HEK293 (cell line): ENCODE measurements around the gene SRGN.

ENCODE experiments used
- CTCF ChIA-PET: fragments of 350-600 bp; formaldehyde crosslinking; extraction: SDS; loops from one replicate; lab custom pipeline; 2021; ENCODE audit warnings: antibody characterized with exemption; lab: Yijun Ruan, JAX
- POLR2A ChIA-PET: fragments of 300-600 bp; formaldehyde crosslinking; extraction: SDS; loops from one replicate; lab custom pipeline; 2020; ENCODE audit warnings: antibody characterized with exemption, inconsistent platforms; lab: Yijun Ruan, JAX
- H3K27ac ChIP-seq: fragments of 200-500 bp; sonication (Bioruptor generic); 2 replicates; pipeline ENCODE4 v1.5.1; 2014; ENCODE audit warnings: low read depth, low read length, control low read depth, inconsistent platforms; ENCODE audit errors: extremely low read depth
- H3K36me3 ChIP-seq, 2 experiments: fragments of 200-500 bp in 1 of 2; sonication (Bioruptor generic) in 1 of 2; 1 replicate in 1 of 2; 2 replicates in 1 of 2; pipeline ENCODE4 v1.5.1; 2014 to 2017; ENCODE audit warnings: inconsistent platforms in 2 of 2, low read length in 2 of 2; ENCODE audit not compliant: control insufficient read depth in 2 of 2, insufficient read depth in 1 of 2
- H3K4me1 ChIP-seq: fragments of 200-500 bp; sonication (Bioruptor generic); 2 replicates; pipeline ENCODE4 v1.5.1; 2014; ENCODE audit warnings: mild to moderate bottlenecking, low read length, inconsistent platforms; ENCODE audit not compliant: control insufficient read depth, insufficient read depth
- H3K4me3 ChIP-seq: 2 replicates; pipeline ENCODE4 v1.5.1; 2011; ENCODE audit warnings: low read depth, mild to moderate bottlenecking, control low read depth, low read length, moderate library complexity
- H3K9me3 ChIP-seq: fragments of 200-500 bp; sonication (Bioruptor generic); 2 replicates; pipeline ENCODE4 v1.5.1; 2014; ENCODE audit warnings: low read depth, low read length, inconsistent platforms; ENCODE audit not compliant: control insufficient read depth, insufficient read depth
- ZNF18 ChIP-seq: fragments of 450-650 bp; formaldehyde crosslinking; IDR thresholded peaks from 2 replicates; pipeline ENCODE4 v1.5.1; 2016; ENCODE audit warnings: missing biosample characterization, missing genetic modification characterization
- ZNF184 ChIP-seq: fragments of 450-650 bp; IDR thresholded peaks from 2 replicates; pipeline ENCODE4 v1.5.1; 2018; ENCODE audit warnings: missing biosample characterization, mild to moderate bottlenecking, missing genetic modification characterization
- ZNF211 ChIP-seq: fragments of 450-650 bp; formaldehyde crosslinking; IDR thresholded peaks from 2 replicates; pipeline ENCODE4 v1.5.1; 2016; ENCODE audit warnings: low read depth, missing biosample characterization, missing genetic modification characterization
- ZNF214 ChIP-seq: fragments of 450-650 bp; formaldehyde crosslinking; IDR thresholded peaks from 2 replicates; pipeline ENCODE4 v1.5.1; 2017; ENCODE audit warnings: missing biosample characterization, mild to moderate bottlenecking, missing genetic modification characterization, borderline replicate concordance
- ZNF221 ChIP-seq: fragments of 450-650 bp; formaldehyde crosslinking; IDR thresholded peaks from 2 replicates; pipeline ENCODE4 v1.5.1; 2017; ENCODE audit warnings: missing biosample characterization, missing genetic modification characterization, borderline replicate concordance
- ZNF223 ChIP-seq: fragments of 450-650 bp; formaldehyde crosslinking; IDR thresholded peaks from 2 replicates; pipeline ENCODE4 v1.5.1; 2016; ENCODE audit warnings: missing biosample characterization, missing genetic modification characterization
- ZNF280C ChIP-seq: fragments of 450-650 bp; formaldehyde crosslinking; IDR thresholded peaks from 2 replicates; pipeline ENCODE4 v1.5.1; 2016; ENCODE audit warnings: missing biosample characterization, missing genetic modification characterization
- ZNF362 ChIP-seq: fragments of 450-650 bp; formaldehyde crosslinking; IDR thresholded peaks from 2 replicates; pipeline ENCODE4 v1.5.1; 2016; ENCODE audit warnings: missing biosample characterization, missing genetic modification characterization
- ZNF366 ChIP-seq: fragments of 450-650 bp; formaldehyde crosslinking; conservative IDR thresholded peaks from 2 replicates; pipeline ENCODE4 v1.5.1; 2016; ENCODE audit warnings: missing biosample characterization, missing genetic modification characterization
- ZNF513 ChIP-seq: fragments of 450-650 bp; IDR thresholded peaks from 2 replicates; pipeline ENCODE4 v1.5.1; 2018; ENCODE audit warnings: missing biosample characterization, missing genetic modification characterization
- ZNF529 ChIP-seq: fragments of 450-650 bp; formaldehyde crosslinking; IDR thresholded peaks from 2 replicates; pipeline ENCODE4 v1.5.1; 2017; ENCODE audit warnings: missing genetic modification characterization, missing biosample characterization; ENCODE audit not compliant: insufficient replicate concordance
- ZNF560 ChIP-seq: fragments of 450-650 bp; formaldehyde crosslinking; IDR thresholded peaks from 2 replicates; pipeline ENCODE4 v1.5.1; 2017; ENCODE audit warnings: missing biosample characterization, missing genetic modification characterization, borderline replicate concordance
- ZNF585B ChIP-seq: fragments of 450-650 bp; formaldehyde crosslinking; IDR thresholded peaks from 2 replicates; pipeline ENCODE4 v1.5.1; 2016; ENCODE audit warnings: missing biosample characterization, missing genetic modification characterization
- ZNF623 ChIP-seq: fragments of 450-650 bp; formaldehyde crosslinking; IDR thresholded peaks from 2 replicates; pipeline ENCODE4 v1.5.1; 2016; ENCODE audit warnings: missing biosample characterization, missing genetic modification characterization
- TF ChIP-seq, protein P1 (sequence below): fragments of 450-650 bp; formaldehyde crosslinking; IDR thresholded peaks from 2 replicates; pipeline ENCODE4 v1.5.1; 2016; ENCODE audit warnings: missing biosample characterization, missing genetic modification characterization
- TF ChIP-seq, protein P2 (sequence below): fragments of 450-650 bp; formaldehyde crosslinking; IDR thresholded peaks from 2 replicates; pipeline ENCODE4 v1.5.1; 2016; ENCODE audit warnings: missing biosample characterization, missing genetic modification characterization
- TF ChIP-seq, protein P3 (sequence below): fragments of 450-650 bp; formaldehyde crosslinking; IDR thresholded peaks from 2 replicates; pipeline ENCODE4 v1.5.1; 2017; ENCODE audit warnings: missing biosample characterization, mild to moderate bottlenecking, missing genetic modification characterization, moderate library complexity

The SRGN gene

GRCh38 chr10:69103784-69104183 is 15.9 kb downstream of the SRGN start (continued):
- TF ChIP-seq, protein P1, sequence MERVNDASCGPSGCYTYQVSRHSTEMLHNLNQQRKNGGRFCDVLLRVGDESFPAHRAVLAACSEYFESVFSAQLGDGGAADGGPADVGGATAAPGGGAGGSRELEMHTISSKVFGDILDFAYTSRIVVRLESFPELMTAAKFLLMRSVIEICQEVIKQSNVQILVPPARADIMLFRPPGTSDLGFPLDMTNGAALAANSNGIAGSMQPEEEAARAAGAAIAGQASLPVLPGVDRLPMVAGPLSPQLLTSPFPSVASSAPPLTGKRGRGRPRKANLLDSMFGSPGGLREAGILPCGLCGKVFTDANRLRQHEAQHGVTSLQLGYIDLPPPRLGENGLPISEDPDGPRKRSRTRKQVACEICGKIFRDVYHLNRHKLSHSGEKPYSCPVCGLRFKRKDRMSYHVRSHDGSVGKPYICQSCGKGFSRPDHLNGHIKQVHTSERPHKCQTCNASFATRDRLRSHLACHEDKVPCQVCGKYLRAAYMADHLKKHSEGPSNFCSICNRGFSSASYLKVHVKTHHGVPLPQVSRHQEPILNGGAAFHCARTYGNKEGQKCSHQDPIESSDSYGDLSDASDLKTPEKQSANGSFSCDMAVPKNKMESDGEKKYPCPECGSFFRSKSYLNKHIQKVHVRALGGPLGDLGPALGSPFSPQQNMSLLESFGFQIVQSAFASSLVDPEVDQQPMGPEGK (tag by site-specific recombination) = no peak
- TF ChIP-seq ZNF623 (no peak), ZNF362 (tag by site-specific recombination) (no peak), ZNF585B (tag by site-specific recombination) (no peak)
- TF ChIP-seq, protein P2, sequence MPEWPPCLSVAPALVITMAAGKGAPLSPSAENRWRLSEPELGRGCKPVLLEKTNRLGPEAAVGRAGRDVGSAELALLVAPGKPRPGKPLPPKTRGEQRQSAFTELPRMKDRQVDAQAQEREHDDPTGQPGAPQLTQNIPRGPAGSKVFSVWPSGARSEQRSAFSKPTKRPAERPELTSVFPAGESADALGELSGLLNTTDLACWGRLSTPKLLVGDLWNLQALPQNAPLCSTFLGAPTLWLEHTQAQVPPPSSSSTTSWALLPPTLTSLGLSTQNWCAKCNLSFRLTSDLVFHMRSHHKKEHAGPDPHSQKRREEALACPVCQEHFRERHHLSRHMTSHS = no peak

DNA sequence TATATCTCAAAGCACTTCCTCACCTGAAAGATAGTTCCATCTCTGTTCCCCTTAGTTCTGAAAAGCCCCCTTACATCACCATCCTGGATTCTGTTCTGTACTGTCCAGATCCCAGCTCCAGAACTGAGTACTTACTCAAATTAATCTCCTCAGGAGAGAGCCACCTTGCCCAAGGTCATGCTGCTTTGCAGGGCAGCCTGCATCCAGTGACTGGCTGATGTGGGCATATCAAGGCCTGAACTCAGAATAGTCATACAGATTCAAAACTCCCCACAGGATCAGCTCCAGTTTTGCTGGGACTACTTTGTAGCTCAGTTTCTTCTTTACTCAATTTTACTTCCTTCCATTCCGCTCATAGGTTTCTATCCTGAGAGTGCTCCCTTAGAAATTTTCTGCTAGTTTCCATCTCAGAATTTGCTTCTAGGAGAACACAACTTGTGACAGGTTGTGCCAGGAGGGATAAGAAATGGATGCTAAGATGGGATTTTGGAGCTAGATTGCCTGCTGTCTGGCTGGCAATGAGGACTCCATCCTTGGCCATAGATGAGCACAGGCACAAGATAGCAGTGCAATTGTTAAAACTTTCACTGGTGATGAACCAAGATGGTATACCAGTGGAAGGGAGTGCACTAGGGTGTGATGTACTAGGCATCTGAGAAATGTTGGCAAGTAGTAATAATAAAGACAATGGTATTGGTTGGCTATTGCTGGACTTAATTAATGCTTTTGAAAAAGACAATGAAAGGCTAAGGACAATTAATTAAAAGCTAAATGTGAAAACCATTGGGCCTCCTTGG is 17.3 kb downstream of the SRGN start:
- ChIA-PET POLR2A (interaction anchor here (0.6 kb wide), 1 partner anchor 70 kb away, joined by 3 read pairs; no protein-coding TSS in a partner anchor), CTCF (interaction anchor here (1.0 kb wide), 1 partner anchor 9 kb away, joined by 3 read pairs; no protein-coding TSS in a partner anchor)
- Histone ChIP-seq H3K4me3 (no peak overlapping the region), H3K36me3 (no peaks in the 10 kb centered on the region), H3K27ac (no peak overlapping the region), H3K4me1 (no peaks in the 10 kb centered on the region), H3K9me3 (no peaks in the 10 kb centered on the region)
- TF ChIP-seq ZNF560 (no peak), ZNF529 (tag by site-specific recombination) (no peak), ZNF366 (tag by site-specific recombination) (no peak), ZNF211 (tag by site-specific recombination) (no peak), ZNF184 (tag by site-specific recombination) (no peak), ZNF214 (no peak), ZNF18 (no peak), ZNF221 (no peak), ZNF513 (tag by site-specific recombination) (no peak), ZNF280C (tag by site-specific recombination) (no peak), ZNF223 (tag by site-specific recombination) (no peak)
- TF ChIP-seq, protein P3, sequence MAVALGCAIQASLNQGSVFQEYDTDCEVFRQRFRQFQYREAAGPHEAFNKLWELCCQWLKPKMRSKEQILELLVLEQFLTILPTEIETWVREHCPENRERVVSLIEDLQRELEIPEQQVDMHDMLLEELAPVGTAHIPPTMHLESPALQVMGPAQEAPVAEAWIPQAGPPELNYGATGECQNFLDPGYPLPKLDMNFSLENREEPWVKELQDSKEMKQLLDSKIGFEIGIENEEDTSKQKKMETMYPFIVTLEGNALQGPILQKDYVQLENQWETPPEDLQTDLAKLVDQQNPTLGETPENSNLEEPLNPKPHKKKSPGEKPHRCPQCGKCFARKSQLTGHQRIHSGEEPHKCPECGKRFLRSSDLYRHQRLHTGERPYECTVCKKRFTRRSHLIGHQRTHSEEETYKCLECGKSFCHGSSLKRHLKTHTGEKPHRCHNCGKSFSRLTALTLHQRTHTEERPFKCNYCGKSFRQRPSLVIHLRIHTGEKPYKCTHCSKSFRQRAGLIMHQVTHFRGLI (tag by site-specific recombination) = no peak
